Esophagus muscularis mucosa (tissue), 4 donors: ENCODE results near the gene SLC25A44. TPM values are rescaled to one million over a fixed set of nuclear protein-coding genes. Genes with fewer than 3 reads are reported as not detected.

Experiments used
- DNase-seq: peaks from one replicate; pipeline ENCODE4 v3.0.0-alpha.2; 2017; ENCODE audit errors: extremely low spot score
- H3K27ac ChIP-seq, 4 donors: fragments of 200-600 bp; sonication (generic); replicated peaks in 1 of 4; 1 replicate in 3 of 4; 2 replicates in 1 of 4; pipeline ENCODE4 v1.5.1; 2016 to 2019; ENCODE audit warnings: mild to moderate bottlenecking in 1 of 4
- H3K27me3 ChIP-seq, 4 donors: fragments of 200-600 bp; sonication (generic); one replicate each; pipeline versions ENCODE4 v1.5.1 to v1.6.0; 2016 to 2019
- H3K36me3 ChIP-seq, 4 donors: fragments of 200-600 bp; sonication (generic); one replicate each; pipeline ENCODE4 v1.5.1; 2016 to 2019
- H3K4me1 ChIP-seq, 4 donors: fragments of 200-600 bp; sonication (generic); one replicate each; pipeline ENCODE4 v1.5.1; 2016 to 2019
- H3K4me3 ChIP-seq, 4 donors: fragments of 200-600 bp; sonication (generic); 1 replicate in 2 of 4; 2 replicates in 2 of 4; pipeline ENCODE4 v1.5.1; 2016 to 2019; ENCODE audit warnings: mild to moderate bottlenecking in 4 of 4, moderate library complexity in 1 of 4
- H3K9me3 ChIP-seq, 4 donors: fragments of 200-600 bp; sonication (generic); 1 replicate in 3 of 4; 2 replicates in 1 of 4; pipeline ENCODE4 v1.5.1; 2016 to 2019
- CTCF ChIP-seq, 3 experiments: fragments of 200-600 bp in 2 of 3; fragments of 450-650 bp in 1 of 3; sonication (generic) in 2 of 3; IDR thresholded peaks; one replicate each; pipeline ENCODE4 v1.5.1; 2017 to 2019; ENCODE audit warnings: antibody characterized with exemption in 3 of 3, mild to moderate bottlenecking in 2 of 3, moderate library complexity in 1 of 3
- EP300 ChIP-seq: sonication (generic); formaldehyde crosslinking; IDR thresholded peaks from one replicate; pipeline ENCODE4 v1.6.1; 2017; ENCODE audit warnings: antibody characterized with exemption
- POLR2A ChIP-seq: fragments of 450-650 bp; IDR thresholded peaks from one replicate; pipeline ENCODE4 v1.6.1; 2017; ENCODE audit warnings: antibody characterized with exemption, moderate library complexity, mild to moderate bottlenecking, low read depth
- POLR2AphosphoS5 ChIP-seq, 2 donors: sonication (generic); formaldehyde crosslinking; IDR thresholded peaks; one replicate each; pipeline ENCODE4 v1.6.1; 2017; ENCODE audit warnings: antibody characterized with exemption in 2 of 2
- WGBS: methylation state at CpG from one replicate; pipeline ENCODE4 v1.1.5; 2018; 5-methylcytosine and 5-hydroxymethylcytosine counted together
- intact Hi-C: fragments of 100-400 bp; cut with DNase I; formaldehyde crosslinking; loops from one replicate; pipeline ENCODE4 v1.15.1; 2023
- total RNA-seq, 4 donors: library from RNA; depleted of rRNA; stranded (reverse); fragments of >200 nt; gene quantifications; one replicate each; pipeline versions ENCODE4 v1.1.0 to v1.2.1, GENCODE V29; 2016

SLC25A44 gene
- total RNA-seq, 4 donors from 2014 or later: 8.3 to 18.2 (median 15.0) TPM

DNA sequence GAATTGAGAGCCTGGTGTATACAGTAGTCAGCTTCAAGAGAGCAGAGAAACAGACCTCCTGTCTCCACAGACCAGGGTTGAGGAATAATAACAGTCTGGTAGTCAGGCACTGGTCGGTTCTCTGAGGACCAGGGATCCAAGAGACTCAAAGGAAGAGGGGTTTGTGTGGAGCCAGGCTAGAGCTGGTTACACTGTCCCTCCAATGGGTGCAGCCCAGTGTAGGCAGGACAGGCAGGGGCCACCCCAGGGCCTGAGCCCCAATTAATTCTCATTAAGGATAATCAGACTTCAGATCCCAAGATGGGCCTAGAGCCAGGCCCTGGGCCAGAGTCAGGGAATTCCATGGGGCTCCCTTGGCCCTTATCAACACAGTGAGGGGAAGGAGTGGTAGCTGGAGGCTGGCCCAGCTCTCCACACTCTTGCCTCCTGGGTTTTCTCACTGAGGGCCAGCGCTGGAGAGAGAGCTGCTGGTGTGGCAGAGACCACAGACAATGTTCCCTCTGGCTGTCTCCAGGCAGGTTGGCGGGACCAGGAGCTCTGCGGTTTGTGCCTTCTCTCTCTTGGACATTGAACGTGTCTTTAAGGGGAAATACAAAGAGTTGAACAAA lies 31.4 kb upstream of the SLC25A44 start:
- H3K4me3 ChIP-seq: no peak overlapping the region
- peaks cover 20 to 28% (median 24%) of the 10 kb centered on the region in 4 donors for H3K4me1 ChIP-seq
- intact Hi-C loops: no loop called here
- H3K27ac ChIP-seq: no peak overlapping the region
- H3K36me3 ChIP-seq: no peaks in the 10 kb centered on the region
- H3K27me3 ChIP-seq: no peaks in the 10 kb centered on the region
- WGBS: 83% methylated on average over 5 of the region's 5 CpGs
- H3K9me3 ChIP-seq: no peaks in the 10 kb centered on the region
- no peak for DNase-seq
- TF ChIP-seq POLR2A (no peak), CTCF (IDR thresholded peaks at IDR 0.05) (no peak), POLR2AphosphoS5 (IDR thresholded peaks at IDR 0.05) (no peak), EP300 (no peak)

DNA sequence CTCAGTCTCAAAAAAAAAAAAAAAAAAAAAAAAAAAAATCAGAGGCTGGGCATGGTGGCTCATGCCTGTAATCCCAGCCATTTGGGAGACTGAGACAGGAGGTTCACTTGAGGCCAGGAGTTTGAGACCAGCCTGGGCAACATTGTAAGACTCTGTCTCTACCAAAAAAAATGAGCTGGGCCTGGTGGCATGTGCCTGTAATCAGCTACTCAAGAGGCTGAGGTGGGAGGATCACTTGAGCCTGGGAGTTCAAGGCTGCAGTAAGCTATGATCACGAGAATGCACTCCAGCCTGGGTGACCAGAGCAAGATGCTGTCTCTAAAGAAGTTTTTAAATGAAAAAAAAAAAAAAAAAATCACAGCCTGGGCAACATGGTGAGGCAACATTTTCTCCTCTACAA lies 30.2 kb upstream of the SLC25A44 start:
- TF ChIP-seq POLR2AphosphoS5 (IDR thresholded peaks at IDR 0.05) (no peak), POLR2A (no peak), EP300 (no peak), CTCF (IDR thresholded peaks at IDR 0.05) (no peak)
- Histone ChIP-seq H3K9me3 (no peaks in the 10 kb centered on the region), H3K27me3 (no peaks in the 10 kb centered on the region), H3K27ac (no peak overlapping the region), H3K4me3 (no peak overlapping the region), H3K4me1 (peaks cover 20 to 28% (median 24%) of the 10 kb centered on the region in 4 donors), H3K36me3 (no peaks in the 10 kb centered on the region)
- intact Hi-C loops: no loop called here
- DNase-seq: no peak
- WGBS: 100% methylated on average over 1 of the region's 1 CpG

GRCh38 chr1:156164125-156164831 lies 29.6 kb upstream of the SLC25A44 start:
- intact Hi-C loops: no loop called here

GRCh38 chr1:156165083-156165482 lies 28.8 kb upstream of the SLC25A44 start:
- intact Hi-C loops: no loop called here
- no peaks in the 10 kb centered on the region for H3K9me3 ChIP-seq
- H3K27ac ChIP-seq: no peak overlapping the region
- H3K36me3 ChIP-seq: no peaks in the 10 kb centered on the region
- DNase-seq: no peak
- peaks cover 20 to 26% (median 22%) of the 10 kb centered on the region in 4 donors for H3K4me1 ChIP-seq
- H3K27me3 ChIP-seq: no peaks in the 10 kb centered on the region
- no peak overlapping the region for H3K4me3 ChIP-seq
- TF ChIP-seq POLR2A (no peak), EP300 (no peak), POLR2AphosphoS5 (IDR thresholded peaks at IDR 0.05) (no peak), CTCF (IDR thresholded peaks at IDR 0.05) (no peak)
- 53% methylated on average over 2 of the region's 2 CpGs for WGBS

More at GRCh38 chr1:156164125-156164831, 29.6 kb upstream of the SLC25A44 start:
- no peak for DNase-seq
- no peak for TF ChIP-seq CTCF (IDR thresholded peaks at IDR 0.05)
- TF ChIP-seq POLR2A: no peak
- TF ChIP-seq EP300: no peak
- TF ChIP-seq POLR2AphosphoS5 (IDR thresholded peaks at IDR 0.05): no peak
- WGBS: 86% methylated on average over 6 of the region's 6 CpGs
- Histone ChIP-seq H3K4me1 (peaks cover 20 to 28% (median 24%) of the 10 kb centered on the region in 4 donors), H3K27me3 (no peaks in the 10 kb centered on the region), H3K36me3 (no peaks in the 10 kb centered on the region), H3K9me3 (no peaks in the 10 kb centered on the region), H3K4me3 (no peak overlapping the region), H3K27ac (no peak overlapping the region)
